ENCODE data around the gene PTCD2.

DNA sequence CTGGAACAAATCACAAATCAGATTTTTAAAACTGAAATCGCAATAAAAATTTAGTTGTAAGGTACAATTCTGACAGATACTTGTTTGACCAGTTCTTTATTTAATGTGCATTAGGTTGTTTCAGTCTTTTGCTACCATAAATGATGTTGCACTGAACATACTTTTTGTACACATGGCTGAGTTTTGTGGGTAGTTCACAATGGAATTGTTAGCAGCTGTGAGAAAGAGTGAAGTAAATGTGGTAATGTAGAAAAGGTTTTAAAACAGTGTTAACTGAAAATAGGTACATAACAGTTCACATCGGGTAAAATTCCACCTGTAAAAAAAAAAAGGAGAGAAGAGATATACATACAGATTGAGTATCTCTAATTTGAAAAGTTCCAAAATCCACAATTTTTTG is 25.7 kb upstream of the PTCD2 start:
- TF ChIP-seq, protein P1, sequence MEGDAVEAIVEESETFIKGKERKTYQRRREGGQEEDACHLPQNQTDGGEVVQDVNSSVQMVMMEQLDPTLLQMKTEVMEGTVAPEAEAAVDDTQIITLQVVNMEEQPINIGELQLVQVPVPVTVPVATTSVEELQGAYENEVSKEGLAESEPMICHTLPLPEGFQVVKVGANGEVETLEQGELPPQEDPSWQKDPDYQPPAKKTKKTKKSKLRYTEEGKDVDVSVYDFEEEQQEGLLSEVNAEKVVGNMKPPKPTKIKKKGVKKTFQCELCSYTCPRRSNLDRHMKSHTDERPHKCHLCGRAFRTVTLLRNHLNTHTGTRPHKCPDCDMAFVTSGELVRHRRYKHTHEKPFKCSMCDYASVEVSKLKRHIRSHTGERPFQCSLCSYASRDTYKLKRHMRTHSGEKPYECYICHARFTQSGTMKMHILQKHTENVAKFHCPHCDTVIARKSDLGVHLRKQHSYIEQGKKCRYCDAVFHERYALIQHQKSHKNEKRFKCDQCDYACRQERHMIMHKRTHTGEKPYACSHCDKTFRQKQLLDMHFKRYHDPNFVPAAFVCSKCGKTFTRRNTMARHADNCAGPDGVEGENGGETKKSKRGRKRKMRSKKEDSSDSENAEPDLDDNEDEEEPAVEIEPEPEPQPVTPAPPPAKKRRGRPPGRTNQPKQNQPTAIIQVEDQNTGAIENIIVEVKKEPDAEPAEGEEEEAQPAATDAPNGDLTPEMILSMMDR (IDR thresholded peaks at IDR 0.05), result no peak
- no peak for TF ChIP-seq POLR2A (IDR thresholded peaks at IDR 0.05)
